Measurements from ENCODE around the gene CHN1. TPM values are rescaled to one million over a fixed set of nuclear protein-coding genes. Genes with fewer than 3 reads are reported as not detected.

The CHN1 gene
- polyA plus RNA-seq, 6 donors from 2014 or later = 0.31 to 0.78 TPM; not detected in 4

DNA sequence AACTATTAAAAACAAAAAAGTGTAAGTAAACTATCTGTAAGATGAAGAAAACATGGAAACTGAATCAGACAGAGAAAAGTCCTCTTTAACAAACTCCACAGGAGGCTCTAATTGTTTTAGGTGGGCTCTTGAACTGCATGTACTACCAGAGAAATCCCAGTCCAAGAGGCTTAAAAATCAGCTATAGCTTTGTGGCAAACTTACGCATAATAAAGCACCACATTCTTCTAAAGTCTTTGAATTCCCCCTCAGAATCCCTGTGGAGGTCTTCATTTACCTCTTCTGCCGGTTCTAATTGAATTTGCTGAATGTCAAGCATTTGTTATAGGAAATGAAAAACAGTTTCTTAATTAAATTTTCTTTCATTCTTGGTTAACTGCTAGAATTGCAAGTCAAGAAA is 40.8 kb downstream of the CHN1 start:
- DNase-seq (no peak), ATAC-seq (ENCODE audit: low read depth in 2 of 2) (no peak)
- no peaks in the 10 kb centered on the region for H3K4me1 Mint-ChIP-seq
- no peak overlapping the region for H3K4me3 Mint-ChIP-seq
- no peak overlapping the region for H3K27ac Mint-ChIP-seq
- H3K36me3 Mint-ChIP-seq = peaks cover 5 to 11% of the 10 kb centered on the region in 2 donors
- H3K9me3 Mint-ChIP-seq = peaks cover 3 to 9% (median 5%) of the 10 kb centered on the region in 7 donors
- peaks cover 18 to 35% (median 23%) of the 10 kb centered on the region in 3 donors for H3K27me3 Mint-ChIP-seq

DNA sequence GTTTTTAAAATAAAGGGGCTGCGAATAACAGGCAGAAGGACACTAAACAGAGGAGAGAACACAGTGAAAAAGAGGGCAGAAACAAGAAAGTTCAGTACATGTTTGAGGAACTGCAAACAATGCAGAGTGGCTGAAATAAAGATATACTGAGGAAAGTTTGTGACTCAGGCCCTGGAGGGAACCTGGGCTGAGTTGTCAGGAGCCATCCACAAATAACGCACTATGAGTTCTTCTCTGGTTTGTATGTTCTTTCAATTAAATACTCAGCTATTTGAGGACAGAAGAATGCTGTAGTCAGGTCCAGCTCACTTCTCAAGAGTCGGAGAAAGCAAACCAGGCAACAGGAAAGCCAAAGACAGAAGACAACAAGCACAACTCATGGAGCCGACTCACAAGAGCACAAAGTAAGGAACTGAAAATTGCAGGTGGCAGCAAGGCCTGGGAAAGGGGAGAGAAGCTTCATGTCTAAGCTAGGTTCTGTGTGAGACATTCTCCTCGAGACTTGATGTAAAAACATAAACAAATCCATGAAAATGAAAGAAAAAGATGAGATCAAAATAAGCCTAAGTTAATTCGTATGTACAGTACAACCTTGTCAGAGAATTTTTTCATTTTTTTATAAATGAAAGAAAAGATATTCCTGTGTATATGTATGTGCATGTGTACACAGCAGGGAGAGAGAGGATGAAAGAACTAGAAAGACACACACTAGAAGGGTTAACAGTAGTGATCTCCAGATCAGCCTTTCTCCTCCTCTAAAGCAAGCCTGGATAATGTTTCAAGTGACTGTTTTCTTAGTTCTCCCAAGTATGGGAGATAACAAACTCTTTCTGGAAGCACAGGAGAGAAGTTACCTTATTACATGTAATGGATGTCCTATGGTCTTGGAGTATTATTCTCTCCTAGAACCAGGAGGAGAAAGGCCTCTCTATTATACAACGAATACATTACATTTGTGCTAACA is 41.5 kb downstream of the CHN1 start:
- DNase-seq (no peak), ATAC-seq (ENCODE audit: low read depth in 2 of 2) (no peak)
- H3K27ac Mint-ChIP-seq = peak overlapping the region in 1 of 6 donors; percentile 35
- peaks cover 3 to 9% (median 5%) of the 10 kb centered on the region in 7 donors for H3K9me3 Mint-ChIP-seq
- peaks cover 13 to 32% (median 23%) of the 10 kb centered on the region in 3 donors for H3K27me3 Mint-ChIP-seq
- H3K4me3 Mint-ChIP-seq = no peak overlapping the region
- H3K4me1 Mint-ChIP-seq = no peaks in the 10 kb centered on the region
- peaks cover 5 to 11% of the 10 kb centered on the region in 2 donors for H3K36me3 Mint-ChIP-seq

DNA sequence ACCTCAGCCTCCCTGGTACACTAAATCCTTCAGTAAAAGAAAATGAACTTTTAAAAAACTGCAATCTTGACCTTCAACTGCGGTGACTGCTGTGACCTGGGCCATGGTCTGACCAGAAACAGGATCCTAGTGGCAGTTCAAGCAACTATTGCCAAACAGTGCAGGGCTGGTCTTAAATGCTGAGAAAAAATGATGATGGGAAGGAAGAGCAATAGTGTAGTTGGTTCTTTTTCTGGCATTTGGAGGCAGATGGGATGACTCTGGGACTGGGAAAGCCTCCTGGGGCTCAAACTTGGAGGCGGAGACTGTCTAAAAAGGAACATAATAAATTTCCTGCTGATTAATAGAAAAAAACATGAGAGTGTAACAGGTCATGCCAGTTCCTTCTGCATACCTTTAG is 45.4 kb downstream of the CHN1 start:
- ATAC-seq (ENCODE audit: low read depth in 2 of 2) = no peak
- Mint-ChIP-seq H3K27ac (peak overlapping the region in 1 of 6 donors; percentile 15), H3K4me1 (no peaks in the 10 kb centered on the region), H3K36me3 (peaks cover 5 to 11% of the 10 kb centered on the region in 2 donors), H3K9me3 (peaks cover 3 to 9% (median 5%) of the 10 kb centered on the region in 7 donors), H3K4me3 (no peak overlapping the region), H3K27me3 (peaks cover 12 to 15% (median 13%) of the 10 kb centered on the region in 3 donors)
- DNase-seq = no peak

DNA sequence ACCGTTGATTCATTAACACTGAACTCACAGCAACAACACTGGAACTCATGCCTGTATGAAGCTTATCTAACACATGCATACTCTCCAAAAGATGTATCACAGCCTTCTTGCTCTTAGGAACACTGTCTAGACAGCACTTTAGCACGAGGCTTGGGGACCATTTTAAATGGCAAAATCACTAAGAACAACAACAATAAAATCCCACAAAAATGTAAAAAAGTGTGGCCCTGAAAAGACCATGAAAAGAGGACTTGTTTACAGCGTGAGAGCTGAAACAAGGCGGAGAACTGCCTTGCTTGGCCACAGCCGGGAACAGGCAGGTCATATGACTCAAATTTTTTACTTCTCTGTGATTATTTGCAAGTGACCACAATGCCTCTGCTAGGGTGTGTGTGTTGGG is 48.1 kb downstream of the CHN1 start:
- Mint-ChIP-seq H3K36me3 (no peaks in the 10 kb centered on the region), H3K4me1 (no peaks in the 10 kb centered on the region), H3K27ac (no peak overlapping the region), H3K27me3 (peaks cover 13 to 29% (median 16%) of the 10 kb centered on the region in 3 donors), H3K4me3 (peak overlapping the region in 1 of 8 donors; percentile 6), H3K9me3 (no peaks in the 10 kb centered on the region)
- no peak for DNase-seq
- no peak for ATAC-seq (ENCODE audit: low read depth in 2 of 2)

DNA sequence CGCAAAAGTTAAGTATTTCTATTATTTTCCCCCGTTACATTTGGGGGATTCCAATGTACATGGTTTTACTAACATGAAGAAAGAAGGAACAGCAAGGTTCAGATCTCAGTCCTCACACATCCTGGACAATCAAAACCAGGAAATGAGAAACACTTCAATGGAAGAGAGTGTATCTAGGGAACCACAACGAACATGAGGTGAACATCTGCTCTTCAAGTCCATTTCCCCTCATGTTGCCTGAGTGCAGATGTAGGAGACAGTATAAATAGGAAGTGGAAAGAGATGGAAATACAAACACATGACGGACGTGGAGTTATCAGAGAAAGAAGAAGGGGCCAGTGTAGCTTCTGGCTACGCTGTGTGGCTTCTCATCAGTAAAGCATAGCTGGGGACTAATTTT is 52.6 kb downstream of the CHN1 start:
- ATAC-seq (ENCODE audit: low read depth in 2 of 2) (no peak), DNase-seq (no peak)
- peaks cover 11 to 36% (median 13%) of the 10 kb centered on the region in 3 donors for H3K27me3 Mint-ChIP-seq
- no peaks in the 10 kb centered on the region for H3K36me3 Mint-ChIP-seq
- H3K4me3 Mint-ChIP-seq = no peak overlapping the region
- H3K9me3 Mint-ChIP-seq = no peaks in the 10 kb centered on the region
- H3K4me1 Mint-ChIP-seq = no peaks in the 10 kb centered on the region
- H3K27ac Mint-ChIP-seq = no peak overlapping the region

DNA sequence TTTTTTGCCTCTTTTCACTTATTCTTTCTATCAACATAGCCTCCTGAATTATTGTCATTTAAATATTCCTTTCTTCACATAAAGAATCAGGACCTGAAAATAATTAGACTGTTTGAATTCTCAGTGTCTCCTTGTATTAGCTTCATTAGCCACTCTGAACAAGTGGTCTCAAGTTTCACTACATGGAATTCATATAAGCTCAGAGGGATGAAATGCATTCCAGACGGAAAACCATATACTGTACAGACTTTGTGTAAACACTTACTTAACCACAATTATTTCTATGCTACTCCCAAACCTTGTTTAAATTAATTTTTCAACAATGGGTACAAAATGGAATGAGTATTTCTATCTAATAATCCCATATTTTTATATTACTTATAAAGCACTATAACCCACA is 53.4 kb downstream of the CHN1 start:
- no peaks in the 10 kb centered on the region for H3K36me3 Mint-ChIP-seq
- H3K4me1 Mint-ChIP-seq = no peaks in the 10 kb centered on the region
- ATAC-seq (ENCODE audit: low read depth in 2 of 2) (no peak), DNase-seq (no peak)
- peaks cover 11 to 36% (median 13%) of the 10 kb centered on the region in 3 donors for H3K27me3 Mint-ChIP-seq
- H3K27ac Mint-ChIP-seq = no peak overlapping the region
- H3K9me3 Mint-ChIP-seq = no peaks in the 10 kb centered on the region
- no peak overlapping the region for H3K4me3 Mint-ChIP-seq

DNA sequence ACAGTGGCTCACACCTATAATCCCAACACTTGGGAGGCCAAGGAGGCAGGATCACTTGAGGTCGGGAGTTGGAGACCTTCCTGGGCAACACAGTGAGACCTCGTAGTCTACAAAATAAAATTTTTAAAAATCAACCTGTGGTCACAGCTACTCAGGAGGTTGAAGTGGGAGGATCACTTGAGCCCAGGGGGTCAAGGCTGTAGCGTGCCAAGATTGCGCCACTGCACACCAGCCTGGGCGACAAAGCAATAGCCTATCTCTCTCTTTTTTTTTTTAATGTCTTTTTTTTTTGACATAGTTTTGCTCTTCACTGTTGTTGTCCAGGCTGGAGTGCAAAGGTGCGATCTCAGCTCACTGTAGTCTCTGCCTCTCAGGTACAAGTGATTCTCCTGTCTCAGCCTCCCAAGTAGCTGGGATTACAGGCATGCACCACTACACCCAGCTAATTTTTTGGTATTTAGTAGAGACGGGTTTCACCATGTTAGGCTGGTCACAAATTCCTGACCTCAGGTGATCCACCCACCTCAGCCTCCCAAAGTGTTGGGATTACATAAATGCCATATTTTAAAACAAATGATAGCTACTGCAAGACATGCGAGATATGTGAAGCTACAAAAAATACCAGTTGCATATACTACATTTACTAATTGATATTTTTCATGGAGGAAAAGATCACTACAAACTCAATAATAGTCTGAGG is 55.0 kb downstream of the CHN1 start:
- DNase-seq (no peak), ATAC-seq (ENCODE audit: low read depth in 2 of 2) (no peak)
- Mint-ChIP-seq H3K27me3 (peaks cover 11 to 30% (median 13%) of the 10 kb centered on the region in 3 donors), H3K4me1 (no peaks in the 10 kb centered on the region), H3K4me3 (no peak overlapping the region), H3K36me3 (no peaks in the 10 kb centered on the region), H3K27ac (no peak overlapping the region), H3K9me3 (no peaks in the 10 kb centered on the region)

DNA sequence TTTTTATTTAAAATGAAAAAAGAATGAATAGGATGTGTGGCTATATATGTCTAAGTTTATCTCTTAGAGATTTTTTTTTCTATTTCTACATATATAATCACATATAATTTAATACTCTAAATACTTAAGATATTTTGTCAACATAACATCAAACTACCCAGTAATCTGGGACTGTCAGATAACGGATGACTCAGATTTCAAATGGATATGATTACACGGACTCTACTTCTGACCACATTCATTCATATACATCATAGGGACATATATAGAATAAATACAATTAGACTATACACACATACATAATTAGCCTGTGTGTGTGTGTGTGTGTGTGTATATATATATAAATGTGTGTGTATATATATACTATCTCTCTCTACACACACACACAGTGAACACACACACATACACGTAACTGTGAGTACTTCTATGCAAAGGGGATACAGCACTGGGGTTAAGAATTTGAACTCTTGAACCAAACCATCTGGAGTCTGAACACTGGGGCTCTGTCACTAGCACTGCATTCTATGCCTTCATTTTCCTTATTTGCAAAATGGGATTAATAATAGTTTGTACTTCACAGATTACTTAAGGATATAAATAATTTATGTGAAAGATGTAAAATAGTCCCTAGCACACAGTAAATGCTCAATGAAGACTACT is 59.5 kb downstream of the CHN1 start:
- Mint-ChIP-seq H3K27ac (no peak overlapping the region), H3K9me3 (no peaks in the 10 kb centered on the region), H3K27me3 (peaks cover 0 to 6% (median 5%) of the 10 kb centered on the region in 3 donors), H3K4me1 (no peaks in the 10 kb centered on the region), H3K36me3 (peaks cover 0 to 4% of the 10 kb centered on the region in 2 donors), H3K4me3 (no peak overlapping the region)
- no peak for DNase-seq
- no peak for ATAC-seq (ENCODE audit: low read depth in 2 of 2)

DNA sequence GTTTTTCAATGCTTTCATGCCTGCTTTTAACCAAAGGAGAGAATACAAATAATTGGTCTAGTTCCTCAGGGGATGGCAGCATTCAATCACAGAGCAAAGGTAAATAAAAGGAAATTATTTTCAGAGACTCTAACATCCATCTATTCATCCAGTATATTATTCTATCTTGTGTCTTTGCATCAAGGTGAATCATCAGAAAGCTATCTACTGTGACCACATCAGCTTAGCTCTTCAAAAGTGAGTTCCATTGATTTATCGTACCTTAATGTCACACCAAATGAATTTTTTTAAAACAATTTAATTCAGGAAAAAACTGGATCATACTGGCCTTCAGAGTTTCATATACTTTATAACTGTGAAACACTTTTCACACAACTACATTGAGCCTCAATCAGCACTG is 66.1 kb downstream of the CHN1 start:
- Mint-ChIP-seq H3K27ac (no peak overlapping the region), H3K4me1 (no peaks in the 10 kb centered on the region), H3K27me3 (peaks cover 0 to 5% (median 0%) of the 10 kb centered on the region in 3 donors), H3K9me3 (no peaks in the 10 kb centered on the region), H3K4me3 (no peak overlapping the region), H3K36me3 (peaks cover 0 to 4% of the 10 kb centered on the region in 2 donors)
- no peak for DNase-seq
- no peak for ATAC-seq (ENCODE audit: low read depth in 2 of 2)

DNA sequence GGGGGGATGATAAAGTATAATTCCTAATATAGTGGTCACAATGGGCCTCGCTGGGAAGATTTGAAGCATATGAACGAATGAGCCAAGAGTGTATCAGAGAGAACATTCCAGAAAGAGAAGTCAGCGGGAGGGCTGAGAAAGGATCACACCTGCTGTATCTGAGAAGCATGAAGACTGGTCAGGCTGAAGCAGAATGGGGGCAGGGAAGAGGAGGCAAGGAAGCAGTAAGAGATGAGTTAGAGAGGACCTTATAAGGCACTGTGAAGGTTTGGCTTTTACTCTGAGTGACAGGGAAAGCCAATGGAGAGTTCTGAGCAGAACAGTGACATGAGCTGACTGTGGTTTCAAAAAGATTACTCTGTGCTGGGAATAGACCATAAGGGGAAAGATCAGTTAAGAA is 73.5 kb downstream of the CHN1 start:
- Mint-ChIP-seq H3K27me3 (peaks cover 0 to 7% (median 6%) of the 10 kb centered on the region in 3 donors), H3K36me3 (no peaks in the 10 kb centered on the region), H3K4me1 (no peaks in the 10 kb centered on the region), H3K4me3 (no peak overlapping the region), H3K27ac (no peak overlapping the region), H3K9me3 (no peaks in the 10 kb centered on the region)
- ATAC-seq (ENCODE audit: low read depth in 2 of 2) = no peak
- DNase-seq = no peak

DNA sequence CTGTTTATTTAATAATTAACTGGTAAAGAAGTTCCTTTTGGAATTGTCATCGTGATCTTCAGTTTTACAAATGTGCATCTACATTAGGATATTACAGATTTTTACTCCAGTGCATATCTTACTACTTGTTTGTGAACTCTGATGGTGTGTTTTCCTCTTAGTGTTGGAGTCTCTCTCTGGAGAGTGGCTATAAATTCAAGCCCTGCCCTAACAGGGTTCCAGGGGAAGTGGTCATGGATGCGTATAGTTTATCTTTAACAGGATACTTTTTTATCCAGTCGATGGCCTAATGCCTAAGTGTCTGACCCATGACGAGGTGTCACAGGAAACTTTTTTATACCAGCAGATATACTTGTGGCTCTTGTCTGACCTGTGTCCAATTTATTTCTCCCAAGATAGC is 75.4 kb downstream of the CHN1 start:
- no peaks in the 10 kb centered on the region for H3K4me1 Mint-ChIP-seq
- no peak overlapping the region for H3K27ac Mint-ChIP-seq
- H3K27me3 Mint-ChIP-seq = peaks cover 0 to 7% (median 6%) of the 10 kb centered on the region in 3 donors
- DNase-seq (no peak), ATAC-seq (ENCODE audit: low read depth in 2 of 2) (no peak)
- no peaks in the 10 kb centered on the region for H3K9me3 Mint-ChIP-seq
- no peaks in the 10 kb centered on the region for H3K36me3 Mint-ChIP-seq
- no peak overlapping the region for H3K4me3 Mint-ChIP-seq

DNA sequence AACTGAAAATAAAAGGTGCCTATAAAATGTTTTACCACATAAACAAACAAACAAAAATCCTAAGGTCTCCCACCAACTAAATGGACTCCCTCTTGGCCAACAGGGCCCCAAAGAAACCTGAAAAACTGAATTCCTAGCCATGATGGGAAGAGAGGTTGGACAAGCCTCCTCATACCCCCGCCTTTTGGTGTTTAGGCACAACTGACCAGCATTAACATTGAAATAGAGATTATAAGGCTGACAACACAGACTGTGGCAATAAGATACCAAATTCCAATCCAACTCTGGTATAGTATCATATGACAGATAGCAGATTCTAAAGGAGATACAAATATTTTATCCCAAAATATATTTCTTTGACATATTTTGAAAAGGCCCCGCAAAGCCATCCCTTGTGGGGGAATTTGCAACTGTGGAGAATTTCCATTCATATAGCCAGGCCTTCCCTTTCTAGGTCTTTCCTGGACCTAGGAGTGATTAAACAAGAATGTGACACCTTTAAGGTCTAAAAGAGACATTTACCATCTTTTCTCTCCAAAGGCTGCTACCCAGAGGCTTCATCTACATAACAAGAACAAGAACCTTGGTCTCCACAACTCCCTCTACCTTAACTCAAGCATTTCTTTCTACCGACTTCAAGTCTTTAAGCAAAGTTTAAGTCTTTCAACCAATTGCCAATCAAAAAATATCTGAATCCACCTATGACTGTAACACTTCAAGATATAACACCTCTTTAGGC is 80.0 kb downstream of the CHN1 start:
- no peaks in the 10 kb centered on the region for H3K4me1 Mint-ChIP-seq
- peaks cover 0 to 22% (median 4%) of the 10 kb centered on the region in 7 donors for H3K9me3 Mint-ChIP-seq
- no peak for DNase-seq
- no peak for ATAC-seq (ENCODE audit: low read depth in 2 of 2)
- H3K27ac Mint-ChIP-seq = no peak overlapping the region
- H3K4me3 Mint-ChIP-seq = no peak overlapping the region
- peaks cover 4 to 5% (median 5%) of the 10 kb centered on the region in 3 donors for H3K27me3 Mint-ChIP-seq
- H3K36me3 Mint-ChIP-seq = no peaks in the 10 kb centered on the region
